Upper lobe of right lung (tissue), 1 donor: ENCODE data around the gene ALK. TPM values are rescaled to one million over a fixed set of nuclear protein-coding genes. Genes with fewer than 3 reads are reported as not detected.

ENCODE experiments used
- ATAC-seq: fragments of 200-7000 bp; cut with Tn5 transposase; one replicate; pipeline ENCODE4 v1.9.1; 2020; ENCODE audit warnings: mild to moderate bottlenecking, moderate library complexity
- DNase-seq: peaks from one replicate; pipeline ENCODE4 v3.0.0-alpha.2; 2020
- H3K27ac ChIP-seq: fragments of 200-600 bp; one replicate; pipeline ENCODE4 v1.8.0; 2022
- H3K27me3 ChIP-seq: fragments of 200-600 bp; one replicate; pipeline ENCODE4 v1.8.0; 2022; ENCODE audit warnings: mild to moderate bottlenecking
- H3K36me3 ChIP-seq: fragments of 200-600 bp; one replicate; pipeline ENCODE4 v1.8.0; 2022
- H3K4me1 ChIP-seq: fragments of 200-600 bp; one replicate; pipeline ENCODE4 v1.8.0; 2022
- H3K4me3 ChIP-seq: fragments of 200-600 bp; one replicate; pipeline ENCODE4 v1.8.0; 2022; ENCODE audit warnings: mild to moderate bottlenecking
- H3K9me3 ChIP-seq: fragments of 200-600 bp; one replicate; pipeline ENCODE4 v1.8.0; 2022
- intact Hi-C: fragments of 100-400 bp; cut with DNase I; formaldehyde crosslinking; loops from one replicate; pipeline ENCODE4 v1.11.0; 2022
- total RNA-seq: library from RNA; stranded (reverse); fragmentation: NEBNext Ultra II Directional; extraction: Animal tissue kit (Norgen Biotek cat#: 25700); gene quantifications from one replicate; pipeline ENCODE4 v1.2.1, GENCODE V29; 2021
- TF ChIP-seq, protein P1 (sequence below): fragments of 200-600 bp; IDR thresholded peaks from one replicate; pipeline ENCODE4 v1.8.0; 2022; ENCODE audit warnings: antibody characterized with exemption
- donor health status: DM: no; HTN: yes; CAD: no; lungs with severe emphysema.

Gene ALK
- total RNA-seq, 1 donor from 2014 or later, result not detected

DNA sequence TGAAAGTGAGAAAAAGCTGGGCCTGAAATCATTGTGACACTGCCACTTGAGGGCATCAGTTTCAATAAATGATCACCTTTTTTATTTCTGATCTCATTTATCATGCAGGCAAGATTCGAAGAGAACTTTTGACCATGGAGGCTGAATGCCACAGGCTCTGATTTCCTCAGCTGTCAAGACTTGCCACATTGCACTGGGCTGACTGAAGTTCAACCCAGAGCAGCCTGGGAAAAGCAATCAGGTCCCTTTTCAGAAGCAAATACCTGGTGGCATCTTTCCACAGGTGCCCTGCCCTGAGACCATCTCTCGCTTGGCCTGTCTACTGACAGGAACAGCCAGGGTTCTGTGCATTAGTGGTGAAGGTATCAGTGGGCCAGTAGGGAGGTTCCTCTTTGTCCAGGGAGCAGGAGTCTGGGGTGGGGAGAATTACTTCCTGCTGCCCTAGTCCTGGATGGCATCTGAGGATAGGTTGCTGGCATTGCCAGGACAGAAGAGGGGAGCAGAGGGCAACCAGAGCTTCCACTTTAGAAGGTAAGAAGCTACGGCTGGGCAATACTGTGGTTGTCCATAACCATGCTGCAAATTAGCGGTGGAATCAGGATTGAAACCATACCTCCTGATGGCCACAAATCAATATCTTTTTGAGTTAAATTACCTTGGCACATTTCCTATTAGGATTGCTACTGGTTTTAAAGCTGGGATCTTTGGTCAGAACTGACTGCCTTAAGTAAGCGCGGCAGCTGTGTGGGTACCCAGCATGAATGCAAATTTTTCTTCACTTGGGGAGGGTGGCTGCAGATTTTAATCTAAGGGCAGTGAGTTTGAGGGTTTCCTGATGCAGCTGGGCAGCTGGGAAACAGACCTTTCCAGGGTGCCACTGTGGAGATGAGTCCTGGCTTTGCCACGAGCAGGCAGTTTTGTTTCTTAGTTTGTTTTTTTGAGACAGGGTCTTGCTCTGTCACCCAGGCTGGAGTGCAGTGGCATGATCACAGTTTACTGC lies 394.5 kb downstream of the ALK start:
- Histone ChIP-seq H3K4me3 (no peak overlapping the region), H3K4me1 (no peaks in the 10 kb centered on the region), H3K27ac (no peak overlapping the region), H3K27me3 (no peaks in the 10 kb centered on the region), H3K36me3 (no peaks in the 10 kb centered on the region), H3K9me3 (no peaks in the 10 kb centered on the region)
- TF ChIP-seq, protein P1, sequence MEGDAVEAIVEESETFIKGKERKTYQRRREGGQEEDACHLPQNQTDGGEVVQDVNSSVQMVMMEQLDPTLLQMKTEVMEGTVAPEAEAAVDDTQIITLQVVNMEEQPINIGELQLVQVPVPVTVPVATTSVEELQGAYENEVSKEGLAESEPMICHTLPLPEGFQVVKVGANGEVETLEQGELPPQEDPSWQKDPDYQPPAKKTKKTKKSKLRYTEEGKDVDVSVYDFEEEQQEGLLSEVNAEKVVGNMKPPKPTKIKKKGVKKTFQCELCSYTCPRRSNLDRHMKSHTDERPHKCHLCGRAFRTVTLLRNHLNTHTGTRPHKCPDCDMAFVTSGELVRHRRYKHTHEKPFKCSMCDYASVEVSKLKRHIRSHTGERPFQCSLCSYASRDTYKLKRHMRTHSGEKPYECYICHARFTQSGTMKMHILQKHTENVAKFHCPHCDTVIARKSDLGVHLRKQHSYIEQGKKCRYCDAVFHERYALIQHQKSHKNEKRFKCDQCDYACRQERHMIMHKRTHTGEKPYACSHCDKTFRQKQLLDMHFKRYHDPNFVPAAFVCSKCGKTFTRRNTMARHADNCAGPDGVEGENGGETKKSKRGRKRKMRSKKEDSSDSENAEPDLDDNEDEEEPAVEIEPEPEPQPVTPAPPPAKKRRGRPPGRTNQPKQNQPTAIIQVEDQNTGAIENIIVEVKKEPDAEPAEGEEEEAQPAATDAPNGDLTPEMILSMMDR, result no peak
- DNase-seq (no peak), ATAC-seq (no peak)
- intact Hi-C loops, result no loop called here

DNA sequence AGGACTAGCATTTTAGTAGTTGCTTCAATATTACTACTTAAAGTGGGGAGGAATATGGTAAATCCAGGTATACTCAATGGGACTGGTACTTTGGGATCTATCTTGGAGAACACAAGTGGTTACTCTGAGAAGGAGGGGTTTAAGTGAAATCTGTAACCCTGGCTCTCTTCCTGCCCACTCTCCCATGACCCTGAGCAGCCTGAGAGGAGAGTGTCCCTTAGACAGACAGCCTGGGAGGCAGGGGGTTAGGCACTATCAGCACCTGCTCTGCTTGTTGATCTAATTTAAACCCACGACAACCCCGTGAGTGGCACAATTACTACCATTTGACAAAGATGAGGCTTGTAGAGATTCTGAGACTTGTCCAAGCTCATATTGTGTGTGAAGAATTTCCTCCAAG lies 395.5 kb downstream of the ALK start:
- Histone ChIP-seq H3K27ac (no peak overlapping the region), H3K36me3 (no peaks in the 10 kb centered on the region), H3K4me3 (no peak overlapping the region), H3K4me1 (no peaks in the 10 kb centered on the region), H3K27me3 (no peaks in the 10 kb centered on the region), H3K9me3 (no peaks in the 10 kb centered on the region)
- TF ChIP-seq, protein P1, result no peak
- DNase-seq (no peak), ATAC-seq (no peak)
- intact Hi-C loops, result no loop called here

DNA sequence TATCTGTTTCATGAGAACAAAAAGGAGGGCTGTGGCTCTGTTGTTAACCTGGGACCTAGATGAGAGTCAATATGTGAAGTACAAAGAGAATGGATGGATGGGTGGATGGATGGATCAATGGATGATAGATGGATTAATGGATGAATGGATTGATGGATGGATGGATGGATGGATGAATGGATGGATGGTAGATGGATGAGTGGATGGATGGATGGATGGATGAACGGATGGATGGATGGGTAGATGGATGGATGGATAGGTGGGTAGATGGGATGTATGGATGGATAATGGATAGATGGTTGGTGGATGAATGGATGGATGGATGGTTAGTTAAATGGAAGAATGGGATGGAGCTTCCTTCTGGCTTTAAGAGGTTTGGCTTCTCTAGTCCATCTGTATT lies 396.7 kb downstream of the ALK start:
- DNase-seq (no peak), ATAC-seq (no peak)
- intact Hi-C loops, result no loop called here

DNA sequence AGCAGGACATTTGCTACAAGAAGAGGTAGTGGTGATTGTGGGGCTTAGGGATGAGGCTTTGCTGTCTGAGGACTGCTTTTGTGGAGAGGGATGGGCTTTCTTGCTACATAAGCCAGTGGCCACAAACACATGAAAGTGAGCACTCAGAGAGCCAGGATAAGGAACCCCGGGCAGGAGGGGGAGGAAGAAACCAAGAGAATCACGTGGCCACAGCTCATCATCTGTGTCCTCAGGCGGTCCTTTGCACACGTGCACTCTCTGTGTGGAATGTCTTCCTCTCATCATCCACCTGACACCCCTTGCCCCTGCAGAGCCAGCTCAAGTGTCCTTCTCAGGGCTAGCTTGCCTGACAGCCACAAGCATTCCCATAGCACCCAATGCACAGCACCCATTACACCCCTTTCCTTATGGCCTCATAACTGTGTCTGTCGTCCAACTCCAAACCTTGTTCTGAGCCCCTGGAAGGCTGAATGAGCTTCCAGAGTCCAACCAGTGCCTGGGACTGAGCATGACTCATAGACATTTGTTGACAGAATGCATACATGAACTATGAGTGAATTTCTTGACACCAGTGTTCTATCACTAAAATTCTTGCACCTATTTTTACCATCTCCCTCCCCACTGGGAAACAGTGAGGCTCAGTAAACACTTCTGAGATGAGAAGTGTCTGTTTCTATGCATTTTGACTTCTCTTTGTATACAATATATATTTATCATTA lies 398.3 kb downstream of the ALK start:
- Histone ChIP-seq H3K27me3 (no peaks in the 10 kb centered on the region), H3K4me3 (no peak overlapping the region), H3K4me1 (peaks cover 4% of the 10 kb centered on the region), H3K27ac (no peak overlapping the region), H3K36me3 (no peaks in the 10 kb centered on the region), H3K9me3 (no peaks in the 10 kb centered on the region)
- TF ChIP-seq, protein P1, result no peak
- DNase-seq (no peak), ATAC-seq (no peak)
- intact Hi-C loops, result no loop called here

More for the DNA sequence above, 396.7 kb downstream of the ALK start:
- H3K9me3 ChIP-seq, result no peaks in the 10 kb centered on the region
- H3K4me3 ChIP-seq, result no peak overlapping the region
- no peaks in the 10 kb centered on the region for H3K4me1 ChIP-seq
- H3K27ac ChIP-seq, result no peak overlapping the region
- no peaks in the 10 kb centered on the region for H3K36me3 ChIP-seq
- H3K27me3 ChIP-seq, result no peaks in the 10 kb centered on the region
- TF ChIP-seq, protein P1, result no peak

DNA sequence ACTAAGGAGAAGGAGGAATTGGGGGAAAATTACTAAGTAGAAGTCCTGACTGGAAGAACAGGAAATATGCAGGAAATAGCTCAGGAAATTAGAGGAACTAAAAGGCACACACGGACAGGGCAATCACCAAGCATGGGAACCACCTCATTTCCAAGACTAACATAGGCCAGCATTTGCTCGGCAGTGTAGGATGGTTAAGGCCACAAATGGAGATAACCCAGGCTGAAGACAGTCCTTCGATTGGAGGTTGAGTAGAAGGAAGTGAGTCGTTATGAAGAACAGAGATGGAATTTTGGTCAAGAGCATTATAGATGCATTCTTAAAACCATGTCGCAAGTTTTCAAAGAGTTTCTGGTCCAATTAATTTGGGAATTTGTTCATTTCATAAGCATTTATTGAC lies 401.4 kb downstream of the ALK start:
- DNase-seq (no peak), ATAC-seq (no peak)
- Histone ChIP-seq H3K27me3 (no peaks in the 10 kb centered on the region), H3K9me3 (no peaks in the 10 kb centered on the region), H3K36me3 (no peaks in the 10 kb centered on the region), H3K4me3 (no peak overlapping the region), H3K27ac (no peak overlapping the region), H3K4me1 (peaks cover 4% of the 10 kb centered on the region)
- TF ChIP-seq, protein P1, result no peak
- intact Hi-C loops, result no loop called here
